ENCODE measurements around the gene CHRNB4. TPM values are rescaled to one million over a fixed set of nuclear protein-coding genes. Genes with fewer than 3 reads are reported as not detected.

CHRNB4 gene
- total and polyA plus RNA-seq, 2 of the 8 experiments (the other 6 are each of a cell fraction or from before 2014, with no cell fraction given): 2.4 to 4.5 TPM

DNA sequence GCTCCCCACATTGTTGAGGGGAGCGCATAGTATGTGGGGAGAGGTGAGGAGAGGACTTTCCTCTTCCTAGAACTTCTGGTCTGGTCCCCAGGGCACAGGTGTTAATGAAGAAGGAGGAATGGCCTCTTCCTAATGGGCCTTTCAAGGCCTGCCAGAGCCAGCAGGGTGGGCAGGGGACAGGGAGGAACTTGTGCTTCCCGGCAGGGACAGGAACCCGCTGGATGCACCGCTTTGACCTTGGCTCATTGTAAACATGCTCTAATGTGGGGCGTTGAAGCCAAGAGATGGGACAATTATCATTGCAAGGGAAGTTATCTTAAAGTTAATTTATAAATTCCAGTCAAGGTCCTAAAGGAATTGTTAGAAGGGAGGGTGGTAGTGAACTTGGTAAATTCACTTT lies 21.0 kb upstream of the CHRNB4 start (continued):
- TF ChIP-seq POU5F1 (IDR thresholded peaks at IDR 0.05; ENCODE audit: low read depth, low read length): no peak
- TF ChIP-seq RNF2 (IDR thresholded peaks at IDR 0.05; ENCODE audit: borderline replicate concordance, low read depth, low read length, missing control alignments, poor library complexity, severe bottlenecking): no peak
- TF ChIP-seq TCF12 (IDR thresholded peaks at IDR 0.05; ENCODE audit: low read depth, low read length): no peak
- TF ChIP-seq CBX5 (IDR thresholded peaks at IDR 0.05; ENCODE audit: low read depth, low read length): no peak
- TF ChIP-seq, protein P1, sequence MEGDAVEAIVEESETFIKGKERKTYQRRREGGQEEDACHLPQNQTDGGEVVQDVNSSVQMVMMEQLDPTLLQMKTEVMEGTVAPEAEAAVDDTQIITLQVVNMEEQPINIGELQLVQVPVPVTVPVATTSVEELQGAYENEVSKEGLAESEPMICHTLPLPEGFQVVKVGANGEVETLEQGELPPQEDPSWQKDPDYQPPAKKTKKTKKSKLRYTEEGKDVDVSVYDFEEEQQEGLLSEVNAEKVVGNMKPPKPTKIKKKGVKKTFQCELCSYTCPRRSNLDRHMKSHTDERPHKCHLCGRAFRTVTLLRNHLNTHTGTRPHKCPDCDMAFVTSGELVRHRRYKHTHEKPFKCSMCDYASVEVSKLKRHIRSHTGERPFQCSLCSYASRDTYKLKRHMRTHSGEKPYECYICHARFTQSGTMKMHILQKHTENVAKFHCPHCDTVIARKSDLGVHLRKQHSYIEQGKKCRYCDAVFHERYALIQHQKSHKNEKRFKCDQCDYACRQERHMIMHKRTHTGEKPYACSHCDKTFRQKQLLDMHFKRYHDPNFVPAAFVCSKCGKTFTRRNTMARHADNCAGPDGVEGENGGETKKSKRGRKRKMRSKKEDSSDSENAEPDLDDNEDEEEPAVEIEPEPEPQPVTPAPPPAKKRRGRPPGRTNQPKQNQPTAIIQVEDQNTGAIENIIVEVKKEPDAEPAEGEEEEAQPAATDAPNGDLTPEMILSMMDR (IDR thresholded peaks at IDR 0.05; ENCODE audit: control extremely low read depth in 1 of 3, insufficient read depth in 1 of 3, low read depth in 1 of 3, low read length in 3 of 3): no peak
- TF ChIP-seq EP300 (IDR thresholded peaks at IDR 0.05; ENCODE audit: borderline replicate concordance in 1 of 2, low read depth in 2 of 2, low read length in 2 of 2): no peak
- TF ChIP-seq ASH2L (IDR thresholded peaks at IDR 0.05; ENCODE audit: low read length): no peak
- no peak for TF ChIP-seq SIRT6 (IDR thresholded peaks at IDR 0.05; ENCODE audit: low read length)
